ENCODE data around the gene KIF15.
"Not testable (repeated sequence)": the region's sequence is repeated elsewhere in the genome, so short reads cannot be mapped to it uniquely, and the experiment has no call there.

KIF15 gene, protein sequence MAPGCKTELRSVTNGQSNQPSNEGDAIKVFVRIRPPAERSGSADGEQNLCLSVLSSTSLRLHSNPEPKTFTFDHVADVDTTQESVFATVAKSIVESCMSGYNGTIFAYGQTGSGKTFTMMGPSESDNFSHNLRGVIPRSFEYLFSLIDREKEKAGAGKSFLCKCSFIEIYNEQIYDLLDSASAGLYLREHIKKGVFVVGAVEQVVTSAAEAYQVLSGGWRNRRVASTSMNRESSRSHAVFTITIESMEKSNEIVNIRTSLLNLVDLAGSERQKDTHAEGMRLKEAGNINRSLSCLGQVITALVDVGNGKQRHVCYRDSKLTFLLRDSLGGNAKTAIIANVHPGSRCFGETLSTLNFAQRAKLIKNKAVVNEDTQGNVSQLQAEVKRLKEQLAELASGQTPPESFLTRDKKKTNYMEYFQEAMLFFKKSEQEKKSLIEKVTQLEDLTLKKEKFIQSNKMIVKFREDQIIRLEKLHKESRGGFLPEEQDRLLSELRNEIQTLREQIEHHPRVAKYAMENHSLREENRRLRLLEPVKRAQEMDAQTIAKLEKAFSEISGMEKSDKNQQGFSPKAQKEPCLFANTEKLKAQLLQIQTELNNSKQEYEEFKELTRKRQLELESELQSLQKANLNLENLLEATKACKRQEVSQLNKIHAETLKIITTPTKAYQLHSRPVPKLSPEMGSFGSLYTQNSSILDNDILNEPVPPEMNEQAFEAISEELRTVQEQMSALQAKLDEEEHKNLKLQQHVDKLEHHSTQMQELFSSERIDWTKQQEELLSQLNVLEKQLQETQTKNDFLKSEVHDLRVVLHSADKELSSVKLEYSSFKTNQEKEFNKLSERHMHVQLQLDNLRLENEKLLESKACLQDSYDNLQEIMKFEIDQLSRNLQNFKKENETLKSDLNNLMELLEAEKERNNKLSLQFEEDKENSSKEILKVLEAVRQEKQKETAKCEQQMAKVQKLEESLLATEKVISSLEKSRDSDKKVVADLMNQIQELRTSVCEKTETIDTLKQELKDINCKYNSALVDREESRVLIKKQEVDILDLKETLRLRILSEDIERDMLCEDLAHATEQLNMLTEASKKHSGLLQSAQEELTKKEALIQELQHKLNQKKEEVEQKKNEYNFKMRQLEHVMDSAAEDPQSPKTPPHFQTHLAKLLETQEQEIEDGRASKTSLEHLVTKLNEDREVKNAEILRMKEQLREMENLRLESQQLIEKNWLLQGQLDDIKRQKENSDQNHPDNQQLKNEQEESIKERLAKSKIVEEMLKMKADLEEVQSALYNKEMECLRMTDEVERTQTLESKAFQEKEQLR (N-terminal part only)

GRCh38 chr3:44761424-44762169 is at the start of gene KIF15, which contains the start of gene KIAA1143:
Gene KIF15, plus strand, starts transcription at chr3:44761794. Its CDS starts 72 bp downstream, at chr3:44761866.
Gene KIAA1143, minus strand, starts transcription at chr3:44761619. Its CDS starts 17 bp downstream, at chr3:44761602.
- DNase-seq: peak; percentile 99

GRCh38 chr3:44712455-44713075 is 49.0 kb upstream of the KIF15 start, which contains the start of gene ZNF502:
Gene ZNF502, plus strand, starts transcription at chr3:44712660. Its CDS starts 7,602 bp downstream, at chr3:44720262.
- peak; percentile 58 for DNase-seq

- no peak for DNase-seq
Observed at GRCh38 chr3:44721231-44722102, 40.1 kb upstream of the KIF15 start.

- no peak for DNase-seq
Observed at GRCh38 chr3:44722103-44722401, 39.5 kb upstream of the KIF15 start.

GRCh38 chr3:44729384-44729910 is 32.1 kb upstream of the KIF15 start, which contains the start of gene ZNF501:
Gene ZNF501, plus strand, starts transcription at chr3:44729635. Its CDS starts 4,787 bp downstream, at chr3:44734422.
- DNase-seq: peak; percentile 74

DNA sequence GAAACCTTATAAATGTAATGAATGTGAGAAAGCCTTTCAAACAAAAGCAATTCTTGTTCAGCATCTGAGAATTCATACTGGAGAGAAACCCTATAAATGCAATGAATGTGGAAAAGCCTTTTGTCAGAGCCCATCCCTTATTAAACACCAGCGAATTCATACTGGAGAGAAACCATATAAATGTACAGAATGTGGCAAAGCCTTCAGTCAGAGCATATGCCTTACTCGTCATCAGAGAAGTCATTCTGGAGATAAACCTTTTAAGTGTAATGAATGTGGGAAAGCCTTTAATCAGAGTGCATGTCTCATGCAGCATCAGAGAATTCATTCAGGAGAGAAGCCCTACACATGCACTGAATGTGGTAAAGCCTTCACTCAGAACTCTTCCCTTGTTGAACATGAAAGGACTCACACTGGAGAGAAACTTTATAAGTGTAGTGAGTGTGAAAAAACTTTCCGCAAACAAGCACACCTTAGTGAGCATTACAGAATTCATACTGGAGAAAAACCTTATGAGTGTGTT is 26.9 kb upstream of the KIF15 start:
- DNase-seq: no peak

DNA sequence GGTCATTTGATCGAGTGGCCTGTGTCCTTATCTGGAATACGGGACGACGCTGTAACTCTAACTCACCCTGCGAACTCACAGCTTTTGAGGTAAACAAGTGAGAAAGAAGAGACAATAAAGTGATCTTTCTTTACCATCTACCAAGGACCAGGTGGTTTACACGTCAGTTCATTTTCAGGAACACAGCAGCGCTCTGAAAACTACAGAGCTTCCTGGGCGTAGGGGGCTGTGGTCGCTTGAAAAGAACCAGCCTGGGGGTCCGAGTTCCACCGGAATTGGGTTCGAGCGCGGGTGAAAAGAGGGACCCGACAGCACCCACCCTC is 532 bp upstream of the KIF15 start:
- no peak for DNase-seq

- DNase-seq: no peak
Observed at GRCh38 chr3:44762170-44762677, 630 bp downstream of the KIF15 start.

DNA sequence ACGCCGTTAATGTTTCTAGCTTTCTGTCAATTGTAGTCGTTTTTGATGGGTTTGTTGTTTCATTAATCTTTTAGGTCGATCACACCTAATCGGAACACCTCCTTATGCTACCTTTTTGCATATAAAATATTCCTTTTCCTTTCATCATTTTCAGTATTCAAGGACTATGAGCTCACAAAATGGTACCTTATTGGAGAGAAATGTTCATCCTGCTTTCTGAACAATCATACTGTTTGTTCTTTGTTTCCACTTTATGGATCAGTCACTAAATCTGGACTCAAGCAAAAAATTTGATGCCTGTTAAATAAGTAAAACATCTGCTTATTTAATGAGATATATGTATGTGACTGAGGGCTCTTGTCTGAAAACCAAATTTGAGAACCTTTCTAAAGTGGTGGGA is 1.1 kb downstream of the KIF15 start:
- DNase-seq: no peak

DNA sequence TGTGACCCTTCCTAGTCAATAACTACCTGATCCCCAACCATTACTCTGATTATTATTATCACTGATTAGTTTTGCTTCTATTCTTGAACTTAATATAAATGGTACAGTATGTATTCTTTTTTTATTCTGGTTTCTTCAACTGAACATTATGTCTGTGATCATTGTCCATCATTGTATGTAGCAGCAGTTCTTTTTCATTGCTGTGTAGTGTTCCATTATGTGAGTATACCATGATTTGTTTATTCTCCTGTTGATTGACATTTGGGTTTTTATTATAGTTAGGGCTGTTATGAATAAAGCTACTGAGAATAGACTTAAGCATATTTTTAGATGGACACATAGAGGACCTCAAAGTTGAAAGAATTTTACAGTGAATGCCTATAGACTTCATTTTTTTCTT is 2.7 kb downstream of the KIF15 start:
- DNase-seq: no peak

- DNase-seq: no peak
Observed at GRCh38 chr3:44771424-44772098, 10.0 kb downstream of the KIF15 start.

DNA sequence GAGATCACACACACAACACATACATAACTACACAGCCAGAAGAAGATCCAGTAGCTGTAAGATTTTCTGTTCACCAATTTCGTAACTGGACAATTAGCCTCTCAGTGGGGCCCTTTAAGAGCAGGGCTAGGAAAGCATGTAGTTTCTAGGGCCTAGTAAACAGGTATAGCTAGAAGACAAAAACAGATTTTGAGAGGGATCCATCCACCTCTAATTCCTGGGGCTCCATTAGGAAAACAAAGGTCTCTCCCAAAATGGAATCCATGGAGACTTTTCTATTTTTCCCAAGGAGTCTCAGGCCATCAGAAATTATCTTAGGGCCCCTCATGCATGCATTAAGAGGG is 10.5 kb downstream of the KIF15 start:
- DNase-seq: no peak

DNA sequence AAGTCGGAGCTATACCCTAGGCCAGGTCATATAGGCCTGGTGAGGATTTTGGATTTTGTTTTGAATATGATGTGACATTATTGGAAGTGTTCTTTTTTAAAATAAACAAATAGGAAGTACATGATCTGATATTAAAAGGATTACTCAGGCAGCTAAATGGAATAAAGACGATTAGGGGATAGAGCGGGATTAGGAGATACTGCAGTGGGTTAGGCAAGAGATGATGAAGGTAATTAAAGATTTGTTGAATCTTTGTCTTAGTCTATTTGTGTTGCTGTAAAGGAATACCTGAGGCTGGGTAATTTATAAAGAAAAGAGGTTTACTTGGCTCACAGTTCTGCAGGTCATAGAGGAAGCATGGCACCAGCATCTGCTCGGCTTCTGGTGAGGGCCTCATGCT is 21.3 kb downstream of the KIF15 start:
- DNase-seq: no peak

DNA sequence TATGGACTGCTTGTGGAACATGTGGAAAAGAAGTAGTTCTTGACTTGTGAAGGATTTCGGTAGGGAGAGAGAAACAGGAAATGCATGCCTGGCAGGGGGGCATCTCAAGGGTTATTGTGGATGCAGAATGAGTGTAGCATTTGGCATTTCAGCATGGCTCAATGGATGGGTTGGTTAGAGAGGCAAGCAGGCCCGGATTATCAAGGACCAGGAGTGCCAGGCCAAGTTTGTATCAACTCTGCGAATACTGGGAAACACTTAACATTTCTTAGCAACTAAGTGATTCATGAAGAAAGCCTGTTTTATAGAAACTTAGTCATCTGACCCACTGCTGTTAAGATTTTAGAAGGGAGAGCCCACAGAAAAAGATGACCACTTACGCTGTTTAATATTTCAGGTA is 33.6 kb downstream of the KIF15 start:
- DNase-seq: no peak

DNA sequence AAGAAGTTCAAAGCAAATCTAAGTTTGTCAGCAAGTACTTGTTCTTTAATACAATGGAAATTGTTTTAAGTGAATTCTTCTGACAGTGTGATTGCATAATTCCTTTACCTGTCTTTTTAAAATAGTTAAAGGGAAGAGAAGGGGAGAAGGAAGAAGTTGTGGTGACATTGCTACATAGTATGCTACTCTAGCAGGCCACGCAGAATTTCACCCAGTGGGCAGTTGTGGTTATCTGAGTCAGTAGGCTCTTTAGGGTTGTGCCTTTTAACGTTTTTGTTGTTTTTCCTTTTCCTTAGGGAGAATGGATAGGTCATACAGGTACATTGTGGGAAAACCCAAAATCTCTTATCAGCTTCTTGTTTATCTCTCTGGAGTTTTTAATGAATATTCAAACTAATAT is 40.4 kb downstream of the KIF15 start:
- DNase-seq: no peak

DNA sequence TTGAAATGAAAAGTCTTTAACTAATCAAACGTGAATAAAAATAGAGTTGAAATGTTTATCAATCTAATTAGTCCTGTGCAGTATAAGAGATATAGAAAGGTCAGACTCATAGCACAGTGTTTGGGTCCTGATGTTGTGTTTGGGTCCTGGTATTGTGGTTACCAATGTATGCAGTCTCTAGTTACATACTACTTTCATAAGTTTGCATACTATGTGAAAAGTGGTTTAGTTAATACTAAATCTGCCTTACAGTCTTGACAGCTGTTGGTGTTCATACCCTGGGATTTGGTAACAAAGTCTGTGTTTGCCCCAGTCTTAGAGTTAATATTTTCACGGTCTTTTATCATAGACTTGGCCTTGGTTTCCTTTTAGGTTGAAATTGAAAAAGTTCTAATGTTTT is 41.7 kb downstream of the KIF15 start:
- no peak for DNase-seq

DNA sequence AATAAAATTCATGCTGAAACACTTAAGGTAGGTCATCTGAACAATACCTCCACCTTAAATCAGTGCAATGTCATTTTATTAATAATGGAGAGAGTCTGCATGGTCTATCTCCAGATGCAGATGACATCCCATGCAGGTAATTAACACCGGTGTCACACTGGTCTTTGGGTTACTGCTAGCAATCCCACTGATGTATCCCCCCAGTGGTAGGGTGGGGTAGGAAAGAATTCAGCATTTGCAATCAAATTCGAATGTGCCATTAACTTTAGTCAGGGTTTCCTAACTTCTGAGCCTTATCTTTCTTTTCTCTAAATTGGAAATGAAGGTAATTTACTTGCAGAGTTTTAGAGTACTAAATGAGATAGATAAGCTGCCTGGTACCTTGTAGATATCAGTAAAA is 44.4 kb downstream of the KIF15 start:
- DNase-seq: no peak

GRCh38 chr3:44814751-44815150 is 53.2 kb downstream of the KIF15 start:
- no peak for DNase-seq

DNA sequence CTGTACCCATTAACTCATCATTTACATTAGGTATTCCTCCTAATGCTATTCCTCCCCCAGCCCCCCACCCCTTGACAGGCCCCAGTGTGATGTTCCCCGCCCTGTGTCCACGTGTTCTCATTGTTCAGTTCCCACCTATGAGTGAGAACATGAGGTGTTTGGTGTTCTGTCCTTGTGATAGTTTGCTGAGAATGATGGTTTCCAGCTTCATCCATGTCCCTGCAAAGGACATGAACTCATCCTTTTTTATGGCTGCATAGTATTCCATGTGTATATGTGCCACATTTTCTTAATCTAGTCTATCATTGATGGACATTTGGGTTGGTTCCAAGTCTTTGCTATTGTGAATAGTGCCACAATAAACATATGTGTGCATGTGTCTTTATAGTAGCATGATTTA is 54.7 kb downstream of the KIF15 start:
- DNase-seq: not testable (repeated sequence)

GRCh38 chr3:44821206-44821605 is 59.6 kb downstream of the KIF15 start:
- DNase-seq: not testable (repeated sequence)
